K562 (cell line): ENCODE data around the gene ACR. TPM values are rescaled to one million over a fixed set of nuclear protein-coding genes. Genes with fewer than 3 reads are reported as not detected.

Source experiments
- ATAC-seq: fragments of 200-7000 bp; cut with Tn5 transposase; 3 replicates; pipeline ENCODE4 v1.9.1; 2020; ENCODE audit warnings: moderate library complexity
- BruUV-seq: library from RNA; stranded (reverse); fragments of 400-500 nt; replicated peaks from 2 replicates; lab custom pipeline; 2021; lab: Mats Ljungman, UMichigan
- CTCF ChIA-PET: fragments of 300-600 bp; formaldehyde crosslinking; extraction: SDS; loops from one replicate; lab custom pipeline; 2021; ENCODE audit warnings: low intra/inter-chr PET ratio; lab: Yijun Ruan, JAX
- POLR2A ChIA-PET: fragments of 300-600, 350-650 bp; sonication (Branson Sonifier 250); formaldehyde crosslinking; extraction: SDS; loops from one replicate; lab custom pipeline; 2021; ENCODE audit warnings: antibody characterized with exemption, inconsistent platforms; lab: Yijun Ruan, JAX
- DNase-seq, 4 experiments: peaks; one replicate each; pipeline versions ENCODE4 v3.0.0 to v3.0.0-alpha.2; 2011 to 2018; ENCODE audit warnings: low spot score in 3 of 4, mixed read lengths in 3 of 4; ENCODE audit errors: extremely low read depth in 1 of 4
- FAIRE-seq: peaks from 2 replicates; lab custom pipeline; 2011; peaks lifted over from hg19 to GRCh38; lab: Jason Lieb, UNC
- H2AFZ ChIP-seq: 2 replicates; pipeline ENCODE4 v1.6.0; 2011; ENCODE audit warnings: low read depth, low read length, control low read depth, inconsistent platforms
- H3K27ac ChIP-seq: fragments of 200-600 bp; 3 replicates; pipeline ENCODE4 v1.8.0; 2011; ENCODE audit warnings: low read depth, mild to moderate bottlenecking, control low read depth, inconsistent platforms, low read length, moderate library complexity, mixed read lengths; ENCODE audit errors: extremely low read depth
- H3K27me3 ChIP-seq, 2 experiments: fragments of 300-600 bp in 1 of 2; 2 replicates in 1 of 2; 3 replicates in 1 of 2; pipeline versions ENCODE4 v1.6.0 to v1.8.0; 2011; ENCODE audit warnings: inconsistent platforms in 2 of 2, low read length in 2 of 2, mild to moderate bottlenecking in 1 of 2, mixed read lengths in 1 of 2, moderate library complexity in 1 of 2; ENCODE audit not compliant: control insufficient read depth in 2 of 2, insufficient read depth in 2 of 2
- H3K36me3 ChIP-seq: fragments of 300-600 bp; 3 replicates; pipeline ENCODE4 v1.8.0; 2011; ENCODE audit warnings: mild to moderate bottlenecking, low read length, inconsistent platforms; ENCODE audit not compliant: control insufficient read depth, insufficient read depth
- H3K4me1 ChIP-seq, 2 experiments: fragments of 200-600 bp in 1 of 2; replicated peaks in 1 of 2; 2 replicates in 1 of 2; 3 replicates in 1 of 2; pipeline versions ENCODE4 v1.5.1 to v1.8.0; 2011; ENCODE audit warnings: inconsistent platforms in 2 of 2, low read length in 2 of 2, mild to moderate bottlenecking in 1 of 2, mixed read lengths in 1 of 2, moderate library complexity in 1 of 2; ENCODE audit not compliant: control insufficient read depth in 2 of 2, insufficient read depth in 2 of 2
- H3K4me2 ChIP-seq: 2 replicates; pipeline ENCODE4 v1.6.1; 2011; ENCODE audit warnings: low read length, control low read depth, inconsistent platforms, mixed read lengths; ENCODE audit not compliant: insufficient read depth
- H3K4me3 ChIP-seq: fragments of 200-600 bp; sonication (generic), shearing (Covaris generic); 2 replicates; pipeline ENCODE4 v1.5.1; 2016; ENCODE audit warnings: control low read depth, inconsistent platforms
- H3K79me2 ChIP-seq: fragments of 200-600 bp; 3 replicates; pipeline ENCODE4 v1.8.0; 2011; ENCODE audit warnings: low read length, inconsistent platforms; ENCODE audit not compliant: control insufficient read depth, insufficient read depth
- H3K9ac ChIP-seq, 2 experiments: 2 replicates each; pipeline versions ENCODE4 v1.6.0 to v1.6.1; 2011; ENCODE audit warnings: low read depth in 2 of 2, low read length in 2 of 2, control low read depth in 1 of 2, inconsistent platforms in 1 of 2, mild to moderate bottlenecking in 1 of 2, mixed read lengths in 1 of 2; ENCODE audit not compliant: insufficient read depth in 1 of 2
- H3K9me1 ChIP-seq: one replicate; pipeline ENCODE4 v1.6.0; 2011; ENCODE audit warnings: inconsistent platforms, mild to moderate bottlenecking, low read length, moderate library complexity; ENCODE audit not compliant: control insufficient read depth, insufficient read depth
- H3K9me3 ChIP-seq: replicated peaks from 2 replicates; pipeline ENCODE4 v1.5.1; 2011; ENCODE audit warnings: low read depth, low read length, inconsistent platforms; ENCODE audit not compliant: control insufficient read depth, insufficient read depth
- H4K20me1 ChIP-seq: replicated peaks from 2 replicates; pipeline ENCODE4 v1.6.1; 2011; ENCODE audit warnings: low read length, inconsistent platforms, mixed read lengths; ENCODE audit not compliant: control insufficient read depth, insufficient read depth
- HNRNPUL1 ChIP-seq: fragments of 200-400 bp; formaldehyde crosslinking; IDR thresholded peaks from 2 replicates; pipeline ENCODE4 v1.6.1; 2017; ENCODE audit warnings: low read length
- MCM7 ChIP-seq, 2 experiments: fragments of 450-650 bp; IDR thresholded peaks; 2 replicates each; pipeline ENCODE4 v1.6.1; 2016 to 2018
- NFE2 ChIP-seq: IDR thresholded peaks from 2 replicates; pipeline ENCODE4 v1.6.1; 2014; ENCODE audit warnings: antibody characterized with exemption, low read depth
- POLR2H ChIP-seq: IDR thresholded peaks from 2 replicates; pipeline ENCODE4 v1.6.1; 2016; ENCODE audit warnings: missing genetic modification characterization, low read depth, mild to moderate bottlenecking, control low read depth, missing compliant biosample characterization, moderate library complexity
- TRIM28 ChIP-seq: fragments of 450-650 bp; IDR thresholded peaks from 2 replicates; pipeline ENCODE4 v1.6.1; 2017
- ZBTB1 ChIP-seq: sonication (generic); formaldehyde crosslinking; IDR thresholded peaks from 2 replicates; pipeline ENCODE4 v1.8.1; 2023; ENCODE audit warnings: missing genetic modification reagents, low read depth, mild to moderate bottlenecking, borderline replicate concordance
- ZNF696 ChIP-seq: fragments of 250-450 bp; sonication (Bioruptor Pico); conservative IDR thresholded peaks from 2 replicates; pipeline ENCODE4 v1.4.0; 2020; ENCODE audit warnings: mild to moderate bottlenecking, moderate library complexity
- WGBS: fragments of 100-300 bp; shearing (Covaris generic); methylation state at CpG from one replicate; pipeline ENCODE4 v1.1.6; 2016; ENCODE audit warnings: low coverage, mixed read lengths; ENCODE audit not compliant: insufficient coverage; ENCODE audit errors: missing lambda C conversion rate; 5-methylcytosine and 5-hydroxymethylcytosine counted together
- in situ Hi-C: fragments of 300-500 bp; cut with MboI; formaldehyde crosslinking; loops from 4 replicates; pipeline ENCODE4 v1.15.0; 2018; ENCODE audit warnings: inconsistent platforms, mixed read lengths
- intact Hi-C: fragments of 100-400 bp; cut with micrococcal nuclease; formaldehyde crosslinking; loops from 2 replicates; pipeline ENCODE4 v1.14.2; 2022
- polyA plus RNA-seq, 8 experiments: library from polyadenylated mRNA; depleted of rRNA in 4 of 8; stranded (reverse) in 5 of 8; unstranded in 3 of 8; fragments of >200 nt; fragmentation: Nextera tagmentation in 2 of 8; fragmentation: Illumina TruSeq in 1 of 8; extraction: Ambion mirVana in 2 of 8; extraction: Trizol in 1 of 8; gene quantifications; 2 replicates each; pipeline versions ENCODE4 v1.2.1 to v1.2.3, GENCODE V29; 2011 to 2014; ENCODE audit warnings: inconsistent platforms in 1 of 8, missing spikeins in 1 of 8
- total RNA-seq, 7 experiments: library from RNA; depleted of rRNA in 6 of 7; stranded (reverse); fragments of >200 nt in 6 of 7; fragmentation: Illumina TruSeq in 2 of 7; extraction: Trizol in 2 of 7; gene quantifications; 2 replicates each; pipeline versions ENCODE4 v1.2.1 to v1.2.3, GENCODE V29; 2011 to 2021; ENCODE audit warnings: low replicate concordance in 1 of 7
- TF ChIP-seq, protein P1 (sequence below): fragments of 450-650 bp; formaldehyde crosslinking; IDR thresholded peaks from 2 replicates; pipeline ENCODE4 v1.4.0; 2020; ENCODE audit warnings: mild to moderate bottlenecking, moderate library complexity

Gene ACR
- total and polyA plus RNA-seq, 9 of the 15 experiments (the other 6 are each of a cell fraction or from before 2014, with no cell fraction given): not detected

DNA sequence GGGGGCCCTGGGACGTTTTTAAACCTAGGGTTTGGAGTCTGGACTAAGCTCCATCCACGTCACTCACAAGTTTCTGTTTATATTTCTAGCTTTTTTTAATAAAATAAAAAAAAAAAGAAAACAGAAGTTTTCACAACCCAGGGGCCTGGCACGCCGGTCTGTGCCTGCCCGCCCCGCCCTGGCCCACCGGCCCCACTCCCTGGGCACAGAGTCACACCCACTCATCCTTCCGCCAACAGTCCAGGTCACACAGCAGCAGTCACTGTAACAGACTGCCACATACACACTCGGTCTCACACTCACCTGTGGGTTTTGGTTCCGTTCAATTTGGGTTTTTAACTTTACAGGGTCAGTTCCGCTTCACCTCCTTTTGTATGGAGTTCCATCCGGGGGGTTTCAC lies 5.3 kb upstream of the ACR start:
- DNase-seq: no peak
- POLR2A ChIA-PET: interaction anchor here (0.6 kb wide), 1 partner anchor 9 kb away, joined by 3 read pairs; no protein-coding TSS in a partner anchor
- no peak for FAIRE-seq
- CTCF ChIA-PET: no interaction called here
- Histone ChIP-seq H3K9me1 (no peaks in the 10 kb centered on the region), H3K79me2 (no peaks in the 10 kb centered on the region), H3K4me3 (no peak overlapping the region), H3K36me3 (no peaks in the 10 kb centered on the region), H3K9me3 (no peaks in the 10 kb centered on the region), H3K27ac (no peak overlapping the region), H2AFZ (no peak overlapping the region), H4K20me1 (no peaks in the 10 kb centered on the region), H3K27me3 (peaks cover 3 to 33% of the 10 kb centered on the region in 2 experiments; a peak in 4 of 5 replicates), H3K4me1 (peaks cover 0 to 14% of the 10 kb centered on the region in 2 experiments; a peak in 3 of 5 replicates), H3K9ac (no peak overlapping the region), H3K4me2 (no peak overlapping the region)
- BruUV-seq: no TSS peak
- no peak for TF ChIP-seq NFE2
- no peak for TF ChIP-seq TRIM28
- no peak for TF ChIP-seq ZBTB1 (CRISPR knock-in tag)
- no peak for ATAC-seq
- WGBS: 41% methylated on average over 4 of the region's 12 CpGs
- intact Hi-C loops (no loop called here), in situ Hi-C loops (no loop called here)

DNA sequence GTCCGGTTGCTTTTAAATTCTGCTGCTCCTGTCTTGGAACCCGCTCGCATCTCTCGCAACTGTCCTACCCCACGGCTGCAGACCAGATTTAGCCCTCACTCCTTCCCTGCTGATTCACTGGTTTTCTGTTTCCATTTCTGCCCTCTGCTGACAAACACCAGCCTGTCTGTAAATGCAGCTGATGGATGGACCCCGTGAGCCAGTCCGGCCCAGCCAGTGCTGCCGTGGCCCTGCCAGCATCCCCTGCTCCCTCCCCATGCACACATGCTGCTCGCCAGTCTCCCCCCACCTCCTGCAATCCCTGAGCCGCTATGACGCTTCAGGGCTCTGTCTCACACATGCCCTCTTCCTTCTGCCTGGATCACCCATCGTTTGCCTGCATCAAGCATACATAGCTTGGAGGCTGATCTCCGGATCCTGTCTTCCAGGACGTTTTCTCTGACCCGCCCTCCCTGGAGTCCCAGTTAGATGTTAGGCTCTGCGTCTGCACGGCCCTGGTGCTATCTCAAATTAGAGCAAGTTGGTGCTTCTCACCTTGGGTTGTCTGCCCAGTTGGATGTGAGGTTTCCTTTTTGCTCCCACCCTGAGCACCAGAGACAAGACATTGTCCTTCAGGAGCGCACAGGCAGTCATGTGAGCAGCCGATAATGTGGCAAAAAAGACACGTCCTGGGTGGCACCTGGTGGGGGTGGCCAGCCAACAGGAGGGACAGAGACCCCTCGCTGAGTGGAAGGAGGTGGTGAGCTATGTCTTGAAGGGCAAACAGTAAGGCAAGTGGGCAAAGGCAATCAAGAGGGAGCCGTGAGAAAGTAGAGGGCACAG lies 4.3 kb upstream of the ACR start:
- CTCF ChIA-PET: no interaction called here
- DNase-seq: no peak
- POLR2A ChIA-PET: no interaction called here

More for the DNA sequence above, 4.3 kb upstream of the ACR start:
- peaks cover 4 to 42% of the 10 kb centered on the region in 2 experiments; a peak in 4 of 5 replicates for H3K27me3 ChIP-seq
- no peaks in the 10 kb centered on the region for H3K36me3 ChIP-seq
- no peak overlapping the region for H3K4me2 ChIP-seq
- H4K20me1 ChIP-seq: no peaks in the 10 kb centered on the region
- 4% methylated on average over 21 of the region's 22 CpGs for WGBS
- intact Hi-C loops: no loop called here
- BruUV-seq: no TSS peak
- no peak overlapping the region; a peak in 1 of 4 replicates for H3K9ac ChIP-seq
- no peak for TF ChIP-seq ZNF696
- no peak for TF ChIP-seq HNRNPUL1
- TF ChIP-seq MCM7 (IDR thresholded peaks at IDR 0.05): no peak
- TF ChIP-seq, protein P1, sequence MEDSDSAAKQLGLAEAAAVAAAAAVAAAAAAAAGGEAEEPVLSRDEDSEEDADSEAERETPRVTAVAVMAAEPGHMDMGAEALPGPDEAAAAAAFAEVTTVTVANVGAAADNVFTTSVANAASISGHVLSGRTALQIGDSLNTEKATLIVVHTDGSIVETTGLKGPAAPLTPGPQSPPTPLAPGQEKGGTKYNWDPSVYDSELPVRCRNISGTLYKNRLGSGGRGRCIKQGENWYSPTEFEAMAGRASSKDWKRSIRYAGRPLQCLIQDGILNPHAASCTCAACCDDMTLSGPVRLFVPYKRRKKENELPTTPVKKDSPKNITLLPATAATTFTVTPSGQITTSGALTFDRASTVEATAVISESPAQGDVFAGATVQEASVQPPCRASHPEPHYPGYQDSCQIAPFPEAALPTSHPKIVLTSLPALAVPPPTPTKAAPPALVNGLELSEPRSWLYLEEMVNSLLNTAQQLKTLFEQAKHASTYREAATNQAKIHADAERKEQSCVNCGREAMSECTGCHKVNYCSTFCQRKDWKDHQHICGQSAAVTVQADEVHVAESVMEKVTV (CRISPR knock-in tag): no peak
- no peak for TF ChIP-seq POLR2H (tag)
- H3K27ac ChIP-seq: no peak overlapping the region
- no peak overlapping the region for H3K4me3 ChIP-seq
- H3K9me1 ChIP-seq: no peaks in the 10 kb centered on the region
- H3K9me3 ChIP-seq: no peaks in the 10 kb centered on the region
- FAIRE-seq: no peak
- no peak overlapping the region for H2AFZ ChIP-seq
- no peaks in the 10 kb centered on the region for H3K79me2 ChIP-seq
- H3K4me1 ChIP-seq: peaks cover 0 to 14% of the 10 kb centered on the region in 2 experiments; a peak in 3 of 5 replicates
- in situ Hi-C loops: no loop called here
- no peak for ATAC-seq
